ENCODE data around the gene COL6A3. TPM values are rescaled to one million over a fixed set of nuclear protein-coding genes. Genes with fewer than 3 reads are reported as not detected.
A peak's percentile ranks its signal among the peaks of the same experiment; 100 is the strongest.

The COL6A3 gene
- total RNA-seq, 1 donor from 2014 or later = 57.1 TPM

DNA sequence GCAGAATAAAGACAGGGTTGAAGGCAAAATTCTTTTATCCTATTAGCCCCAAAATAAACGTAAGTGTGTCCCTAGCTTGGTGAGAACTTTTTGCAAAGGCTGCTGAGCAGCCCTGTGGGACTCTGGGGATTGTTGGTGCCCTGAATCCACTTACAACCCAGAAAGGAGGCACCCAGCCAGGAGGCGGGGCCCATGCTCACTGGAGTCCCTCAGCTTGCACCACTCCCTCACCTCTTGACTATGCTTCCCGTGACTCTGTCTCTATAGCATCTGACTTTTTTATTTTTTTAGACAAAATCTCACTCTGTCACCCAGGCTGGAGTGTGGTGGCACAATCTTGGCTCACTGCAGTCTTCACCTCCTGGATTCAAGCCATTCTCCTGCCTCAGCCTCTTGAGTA, 15.8 kb upstream of the COL6A3 start:
- Histone ChIP-seq H3K27me3 (ENCODE audit: low read depth) (peaks cover 35% of the 10 kb centered on the region), H3K27ac (replicated peaks) (no peak overlapping the region), H3K9me3 (replicated peaks) (no peaks in the 10 kb centered on the region), H3K4me3 (no peak overlapping the region), H3K4me1 (peaks cover 28% of the 10 kb centered on the region), H3K36me3 (no peaks in the 10 kb centered on the region)
- TF ChIP-seq, protein P1, sequence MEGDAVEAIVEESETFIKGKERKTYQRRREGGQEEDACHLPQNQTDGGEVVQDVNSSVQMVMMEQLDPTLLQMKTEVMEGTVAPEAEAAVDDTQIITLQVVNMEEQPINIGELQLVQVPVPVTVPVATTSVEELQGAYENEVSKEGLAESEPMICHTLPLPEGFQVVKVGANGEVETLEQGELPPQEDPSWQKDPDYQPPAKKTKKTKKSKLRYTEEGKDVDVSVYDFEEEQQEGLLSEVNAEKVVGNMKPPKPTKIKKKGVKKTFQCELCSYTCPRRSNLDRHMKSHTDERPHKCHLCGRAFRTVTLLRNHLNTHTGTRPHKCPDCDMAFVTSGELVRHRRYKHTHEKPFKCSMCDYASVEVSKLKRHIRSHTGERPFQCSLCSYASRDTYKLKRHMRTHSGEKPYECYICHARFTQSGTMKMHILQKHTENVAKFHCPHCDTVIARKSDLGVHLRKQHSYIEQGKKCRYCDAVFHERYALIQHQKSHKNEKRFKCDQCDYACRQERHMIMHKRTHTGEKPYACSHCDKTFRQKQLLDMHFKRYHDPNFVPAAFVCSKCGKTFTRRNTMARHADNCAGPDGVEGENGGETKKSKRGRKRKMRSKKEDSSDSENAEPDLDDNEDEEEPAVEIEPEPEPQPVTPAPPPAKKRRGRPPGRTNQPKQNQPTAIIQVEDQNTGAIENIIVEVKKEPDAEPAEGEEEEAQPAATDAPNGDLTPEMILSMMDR (IDR thresholded peaks at IDR 0.05; ENCODE audit: borderline replicate concordance) = no peak
- DNase-seq = no peak
- intact Hi-C loops (cut with micrococcal nuclease) = no loop called here

DNA sequence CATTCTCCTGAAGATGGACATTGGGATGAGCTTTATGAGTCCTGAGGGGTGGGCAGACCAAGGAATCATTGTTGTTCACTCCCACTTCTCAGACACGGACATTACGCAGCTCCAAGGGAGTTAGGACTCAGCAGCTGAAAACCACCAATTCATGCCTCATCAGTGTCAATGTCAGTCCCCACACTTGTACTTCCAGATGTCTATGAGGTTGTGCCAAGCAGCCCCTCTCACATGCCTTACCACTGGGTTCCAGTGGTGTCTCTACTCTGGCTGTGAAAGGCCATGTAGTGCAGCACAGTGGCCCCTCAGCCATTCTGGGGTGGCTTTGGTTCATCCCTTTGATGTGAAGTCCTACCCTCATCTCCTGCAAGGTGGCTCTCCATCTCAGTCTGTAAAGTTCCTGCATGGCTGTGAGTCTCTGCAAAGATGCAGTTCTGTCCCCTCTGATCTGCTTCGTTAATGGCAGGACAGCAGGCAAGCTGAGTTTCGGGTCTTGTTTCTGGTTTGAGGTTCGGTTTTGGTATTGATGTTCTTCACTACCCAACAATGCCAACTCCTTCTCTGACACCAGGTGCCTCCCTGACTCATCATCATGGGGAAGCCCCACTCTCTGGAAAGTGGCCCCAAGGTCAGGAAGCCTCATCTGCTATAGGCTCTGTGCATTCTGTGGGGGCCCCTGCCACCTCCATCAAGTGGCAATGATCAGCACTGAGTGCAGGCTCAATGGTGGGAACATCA, 14.0 kb upstream of the COL6A3 start:
- Histone ChIP-seq H3K27ac (replicated peaks) (no peak overlapping the region), H3K36me3 (no peaks in the 10 kb centered on the region), H3K9me3 (replicated peaks) (no peaks in the 10 kb centered on the region), H3K27me3 (ENCODE audit: low read depth) (peaks cover 19% of the 10 kb centered on the region), H3K4me1 (peaks cover 22% of the 10 kb centered on the region), H3K4me3 (no peak overlapping the region)
- no peak for DNase-seq
- TF ChIP-seq, protein P1 (IDR thresholded peaks at IDR 0.05; ENCODE audit: borderline replicate concordance) = no peak
- intact Hi-C loops (cut with micrococcal nuclease) = no loop called here

DNA sequence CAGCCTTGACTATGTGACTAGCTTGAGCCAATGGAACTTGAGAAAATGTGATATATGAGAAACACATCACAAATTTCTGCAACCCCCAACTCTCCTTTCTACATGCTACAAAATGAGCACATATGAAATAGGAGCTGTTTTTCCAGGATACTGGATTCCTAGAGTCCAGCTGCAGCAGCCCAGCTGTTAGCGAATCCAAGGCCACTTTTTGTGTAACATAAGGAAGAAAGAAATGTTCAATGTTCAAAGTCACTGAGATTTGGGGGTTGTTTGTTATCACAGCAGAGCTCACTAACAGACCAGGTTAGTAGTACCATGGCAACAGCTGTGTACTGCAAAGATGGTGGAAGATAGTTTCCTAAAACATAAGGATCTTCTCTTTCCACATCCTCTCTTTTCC, 12.6 kb upstream of the COL6A3 start:
- intact Hi-C loops (cut with micrococcal nuclease) = no loop called here
- H3K9me3 ChIP-seq (replicated peaks) = no peaks in the 10 kb centered on the region
- TF ChIP-seq, protein P1 (IDR thresholded peaks at IDR 0.05; ENCODE audit: borderline replicate concordance) = no peak
- peaks cover 23% of the 10 kb centered on the region for H3K4me1 ChIP-seq
- DNase-seq = no peak
- peaks cover 19% of the 10 kb centered on the region for H3K27me3 ChIP-seq (ENCODE audit: low read depth)
- H3K27ac ChIP-seq (replicated peaks) = no peak overlapping the region
- no peaks in the 10 kb centered on the region for H3K36me3 ChIP-seq
- no peak overlapping the region for H3K4me3 ChIP-seq

DNA sequence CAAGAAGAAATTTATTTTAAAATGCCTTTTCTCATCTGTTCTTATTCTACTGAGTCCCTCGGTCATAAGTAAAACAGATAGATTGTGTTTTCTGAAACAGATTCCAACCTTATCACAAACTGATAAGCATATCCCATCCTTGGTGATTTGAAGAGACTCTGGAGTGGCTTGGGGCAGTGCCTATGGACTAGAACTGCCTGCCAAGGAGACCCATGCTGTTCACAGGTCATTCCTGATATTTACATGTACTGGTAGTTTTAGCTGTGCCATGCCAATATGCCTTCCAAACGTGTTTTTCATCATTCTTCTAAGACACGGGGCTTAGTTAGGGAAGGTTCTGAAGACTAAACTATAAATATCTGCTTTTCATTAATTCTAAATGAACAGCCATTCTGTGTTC, 11.4 kb upstream of the COL6A3 start:
- TF ChIP-seq, protein P1 (IDR thresholded peaks at IDR 0.05; ENCODE audit: borderline replicate concordance) = no peak
- Histone ChIP-seq H3K36me3 (no peaks in the 10 kb centered on the region), H3K27me3 (ENCODE audit: low read depth) (peaks cover 25% of the 10 kb centered on the region), H3K4me1 (peaks cover 27% of the 10 kb centered on the region), H3K27ac (replicated peaks) (peak overlapping the region; percentile 3), H3K9me3 (replicated peaks) (no peaks in the 10 kb centered on the region), H3K4me3 (no peak overlapping the region)
- intact Hi-C loops (cut with micrococcal nuclease) = no loop called here
- no peak for DNase-seq

DNA sequence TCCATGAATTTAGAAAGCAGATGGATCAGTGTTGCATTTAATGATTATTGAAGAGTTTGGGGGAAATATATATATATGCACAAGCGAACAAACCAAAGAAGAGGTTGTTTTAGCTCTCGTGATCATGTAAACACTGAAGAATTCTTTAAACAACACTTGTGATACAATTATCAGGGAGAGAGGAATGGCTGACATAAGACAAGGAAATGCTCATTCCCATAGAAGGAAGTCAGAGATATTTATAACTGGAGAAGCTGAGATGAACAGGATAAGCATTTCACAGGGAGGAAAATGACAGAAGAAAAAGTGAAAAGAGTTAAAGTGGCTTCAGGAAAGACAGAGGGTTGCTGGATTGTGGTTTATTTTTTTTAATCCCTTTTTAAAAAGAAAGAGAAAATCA, 10.6 kb upstream of the COL6A3 start:
- intact Hi-C loops (cut with micrococcal nuclease) = no loop called here
- H3K9me3 ChIP-seq (replicated peaks) = no peaks in the 10 kb centered on the region
- H3K4me1 ChIP-seq = peaks cover 27% of the 10 kb centered on the region
- H3K27ac ChIP-seq (replicated peaks) = no peak overlapping the region
- no peak for DNase-seq
- no peaks in the 10 kb centered on the region for H3K36me3 ChIP-seq
- no peak overlapping the region for H3K4me3 ChIP-seq
- TF ChIP-seq, protein P1 (IDR thresholded peaks at IDR 0.05; ENCODE audit: borderline replicate concordance) = no peak
- peaks cover 30% of the 10 kb centered on the region for H3K27me3 ChIP-seq (ENCODE audit: low read depth)

All from left ventricle myocardium inferior (tissue), 1 donor.